ENCODE measurements around the gene RCC1. TPM values are rescaled to one million over a fixed set of nuclear protein-coding genes. Genes with fewer than 3 reads are reported as not detected.
A peak's percentile ranks its signal among the peaks of the same experiment; 100 is the strongest.
"Not testable (repeated sequence)": the region's sequence is repeated elsewhere in the genome, so short reads cannot be mapped to it uniquely, and the experiment has no call there.

Gene RCC1
- total and polyA plus RNA-seq, 4 donors = 2.2 to 21.8 (median 18.5) TPM

DNA sequence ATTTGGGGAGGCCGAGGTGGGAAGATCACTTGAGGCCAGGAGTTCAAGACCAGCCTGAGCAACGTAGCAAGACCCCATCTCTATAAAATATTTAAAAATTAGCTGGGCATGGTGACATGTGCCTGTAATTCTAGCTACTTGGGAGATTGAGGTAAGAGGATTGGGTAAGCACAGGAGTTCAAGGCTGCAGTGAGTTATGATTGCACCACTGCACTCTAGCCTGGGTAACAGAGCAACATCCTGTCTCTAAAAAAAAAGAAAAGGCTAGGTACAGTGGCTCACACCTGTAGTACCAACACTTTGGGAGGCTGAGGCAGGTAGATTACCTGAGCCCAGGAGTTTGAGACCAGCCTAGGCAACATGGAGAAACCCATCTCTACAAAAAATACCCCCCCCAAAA is 35.7 kb upstream of the RCC1 start (continued):
- TF ChIP-seq REST (IDR thresholded peaks at IDR 0.05) (no peak), EGR1 (IDR thresholded peaks at IDR 0.05; ENCODE audit: low read depth in 2 of 2) (no peak), YY1 (IDR thresholded peaks at IDR 0.05) (no peak), JUND (IDR thresholded peaks at IDR 0.05) (no peak), NR2F2 (IDR thresholded peaks at IDR 0.05) (no peak), RXRA (IDR thresholded peaks at IDR 0.05) (peak in 1 of 2 donors; percentile 7)

DNA sequence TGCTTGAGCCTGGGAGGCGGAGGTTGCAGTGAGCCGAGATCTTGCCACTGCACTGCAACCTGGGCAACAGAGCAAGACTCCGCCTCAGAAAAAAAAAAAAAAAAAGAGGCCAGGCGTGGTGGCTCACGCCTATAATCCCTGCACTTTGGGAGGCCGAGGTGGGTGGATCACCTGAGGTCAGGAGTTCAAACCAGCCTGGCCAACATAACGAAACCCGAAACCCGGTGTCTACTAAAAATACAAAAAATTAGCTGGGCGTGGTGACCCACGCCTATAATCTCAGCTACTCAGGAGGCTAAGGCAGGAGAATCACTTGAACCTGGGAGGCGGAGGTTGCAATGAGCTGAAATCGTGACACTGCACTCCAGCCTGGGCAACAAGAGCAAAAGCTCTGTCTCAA is 26.3 kb upstream of the RCC1 start:
- not testable (repeated sequence) for DNase-seq (ENCODE audit: low spot score); H3K9me3 ChIP-seq (ENCODE audit: control insufficient read depth in 4 of 4, low read length in 3 of 4); H3K27ac ChIP-seq (ENCODE audit: low read depth in 1 of 2, low read length in 2 of 2); H3K4me3 ChIP-seq (ENCODE audit: low read depth in 1 of 3, low read length in 3 of 3); H3K27me3 ChIP-seq (ENCODE audit: control insufficient read depth in 4 of 4, insufficient read depth in 4 of 4, low read length in 3 of 4); H3K4me1 ChIP-seq (ENCODE audit: control insufficient read depth in 4 of 4, insufficient read depth in 4 of 4, low read length in 3 of 4); H3K9ac ChIP-seq (ENCODE audit: low read depth in 1 of 2, low read length in 2 of 2)
- peaks cover 18 to 43% (median 34%) of the 10 kb centered on the region in 4 donors for H3K36me3 ChIP-seq (ENCODE audit: control insufficient read depth in 4 of 4, insufficient read depth in 3 of 4, low read depth in 1 of 4, low read length in 3 of 4)
- 94% methylated on average over 13 of the region's 13 CpGs for WGBS

DNA sequence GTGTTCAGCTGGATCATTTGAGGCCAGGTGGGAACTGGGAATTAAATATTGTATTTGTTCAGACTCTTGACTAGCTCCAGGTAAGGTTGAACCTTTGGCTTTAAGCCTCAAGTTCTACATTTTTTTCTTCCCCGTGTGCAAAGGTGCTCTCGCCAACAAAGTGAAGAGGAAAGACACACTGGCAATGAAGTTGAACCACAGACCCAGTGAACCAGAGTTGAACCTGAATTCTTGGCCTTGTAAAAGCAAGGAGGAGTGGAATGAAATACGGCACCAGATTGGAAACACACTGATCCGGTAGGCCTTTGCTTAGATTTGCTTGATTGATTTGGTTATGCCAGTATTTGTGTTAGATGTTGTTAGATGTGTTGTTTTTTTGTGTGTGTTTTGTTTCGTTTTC is 25.5 kb upstream of the RCC1 start:
- DNase-seq (ENCODE audit: low spot score) = no peak

More for the DNA sequence above, 25.5 kb upstream of the RCC1 start:
- Histone ChIP-seq H3K36me3 (ENCODE audit: control insufficient read depth in 4 of 4, insufficient read depth in 3 of 4, low read depth in 1 of 4, low read length in 3 of 4) (peaks cover 16 to 47% (median 34%) of the 10 kb centered on the region in 4 donors), H3K27ac (ENCODE audit: low read depth in 1 of 2, low read length in 2 of 2) (no peak overlapping the region), H3K27me3 (ENCODE audit: control insufficient read depth in 4 of 4, insufficient read depth in 4 of 4, low read length in 3 of 4) (no peaks in the 10 kb centered on the region), H3K4me3 (ENCODE audit: low read depth in 1 of 3, low read length in 3 of 3) (no peak overlapping the region), H3K9me3 (ENCODE audit: control insufficient read depth in 4 of 4, low read length in 3 of 4) (no peaks in the 10 kb centered on the region), H3K4me1 (ENCODE audit: control insufficient read depth in 4 of 4, insufficient read depth in 4 of 4, low read length in 3 of 4) (no peaks in the 10 kb centered on the region), H3K9ac (ENCODE audit: low read depth in 1 of 2, low read length in 2 of 2) (no peak overlapping the region)
- TF ChIP-seq SP1 (IDR thresholded peaks at IDR 0.05) (no peak), HNF4A (conservative IDR thresholded peaks at IDR 0.05) (no peak), EGR1 (IDR thresholded peaks at IDR 0.05; ENCODE audit: low read depth in 2 of 2) (no peak), REST (IDR thresholded peaks at IDR 0.05) (no peak), HNF4G (IDR thresholded peaks at IDR 0.05) (no peak), YY1 (IDR thresholded peaks at IDR 0.05) (no peak), JUND (IDR thresholded peaks at IDR 0.05) (no peak), FOXA1 (IDR thresholded peaks at IDR 0.05) (no peak), RXRA (IDR thresholded peaks at IDR 0.05) (no peak), GABPA (IDR thresholded peaks at IDR 0.05 in 1 of 2, conservative IDR thresholded peaks at IDR 0.05 in 1 of 2) (no peak), RAD21 (IDR thresholded peaks at IDR 0.05) (no peak), NR2F2 (IDR thresholded peaks at IDR 0.05) (no peak)
- TF ChIP-seq, protein P1, sequence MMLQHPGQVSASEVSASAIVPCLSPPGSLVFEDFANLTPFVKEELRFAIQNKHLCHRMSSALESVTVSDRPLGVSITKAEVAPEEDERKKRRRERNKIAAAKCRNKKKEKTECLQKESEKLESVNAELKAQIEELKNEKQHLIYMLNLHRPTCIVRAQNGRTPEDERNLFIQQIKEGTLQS (IDR thresholded peaks at IDR 0.05) = no peak
- WGBS = 92% methylated on average over 5 of the region's 5 CpGs

Data from liver (tissue), 9 donors.